HepG2 (cell line): ENCODE results near the gene BZW1.

ENCODE experiments used
- POLR2A ChIP-seq, 2 experiments: IDR thresholded peaks; 2 replicates each; pipeline ENCODE4 v1.6.1; 2011; ENCODE audit warnings: low read depth in 2 of 2, low read length in 2 of 2, mild to moderate bottlenecking in 1 of 2, moderate library complexity in 1 of 2; ENCODE audit not compliant: insufficient read depth in 1 of 2
- POLR2AphosphoS5 ChIP-seq: IDR thresholded peaks from 2 replicates; pipeline ENCODE4 v1.6.1; 2012; ENCODE audit warnings: low read depth, low read length
- RBFOX2 ChIP-seq: fragments of 200-400 bp; formaldehyde crosslinking; IDR thresholded peaks from 2 replicates; pipeline ENCODE4 v1.6.1; 2017; ENCODE audit warnings: low read depth, mild to moderate bottlenecking, low read length
- SNAPC4 ChIP-seq: sonication (generic); formaldehyde crosslinking; IDR thresholded peaks from 2 replicates; pipeline ENCODE4 v1.4.0; 2020; ENCODE audit warnings: mild to moderate bottlenecking, missing genetic modification reagents
- SP4 ChIP-seq: sonication (generic); formaldehyde crosslinking; IDR thresholded peaks from 2 replicates; pipeline ENCODE4 v1.8.1; 2023; ENCODE audit warnings: mild to moderate bottlenecking, missing genetic modification reagents
- ZNF253 ChIP-seq: sonication (generic); formaldehyde crosslinking; IDR thresholded peaks from 2 replicates; pipeline ENCODE4 v1.8.0; 2022; ENCODE audit warnings: mild to moderate bottlenecking, missing genetic modification reagents, borderline replicate concordance
- ZNF570 ChIP-seq: sonication (generic); formaldehyde crosslinking; IDR thresholded peaks from 2 replicates; pipeline ENCODE4 v1.4.0; 2020; ENCODE audit warnings: mild to moderate bottlenecking, missing genetic modification reagents, borderline replicate concordance
- ZNF605 ChIP-seq: sonication (generic); formaldehyde crosslinking; IDR thresholded peaks from 2 replicates; pipeline ENCODE4 v1.8.0; 2022; ENCODE audit warnings: mild to moderate bottlenecking, missing genetic modification reagents
- ZNF780A ChIP-seq: sonication (generic); formaldehyde crosslinking; IDR thresholded peaks from 2 replicates; pipeline ENCODE4 v1.8.0; 2022; ENCODE audit warnings: mild to moderate bottlenecking, missing genetic modification reagents, moderate library complexity
- ZSCAN25 ChIP-seq: sonication (generic); formaldehyde crosslinking; IDR thresholded peaks from 2 replicates; pipeline ENCODE4 v1.8.0; 2022; ENCODE audit warnings: mild to moderate bottlenecking, missing genetic modification reagents
- TF ChIP-seq, protein P1 (sequence below): sonication (generic); formaldehyde crosslinking; IDR thresholded peaks from 2 replicates; pipeline ENCODE4 v1.4.0; 2020; ENCODE audit warnings: missing genetic modification reagents
- TF ChIP-seq, protein P2 (sequence below): sonication (generic); formaldehyde crosslinking; IDR thresholded peaks from 2 replicates; pipeline ENCODE4 v1.5.0; 2020; ENCODE audit warnings: missing genetic modification reagents

GRCh38 chr2:200809506-200810251 lies 2.0 kb upstream of the BZW1 start:
- no peak for TF ChIP-seq ZNF570 (CRISPR knock-in tag)
- TF ChIP-seq SP4 (CRISPR knock-in tag) = no peak
- no peak for TF ChIP-seq ZSCAN25 (CRISPR knock-in tag)
- no peak for TF ChIP-seq POLR2AphosphoS5
- no peak for TF ChIP-seq ZNF780A (CRISPR knock-in tag)
- no peak for TF ChIP-seq ZNF253
- no peak for TF ChIP-seq RBFOX2
- TF ChIP-seq, protein P1, sequence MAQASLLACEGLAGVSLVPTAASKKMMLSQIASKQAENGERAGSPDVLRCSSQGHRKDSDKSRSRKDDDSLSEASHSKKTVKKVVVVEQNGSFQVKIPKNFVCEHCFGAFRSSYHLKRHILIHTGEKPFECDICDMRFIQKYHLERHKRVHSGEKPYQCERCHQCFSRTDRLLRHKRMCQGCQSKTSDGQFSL = no peak
- no peak for TF ChIP-seq ZNF605 (CRISPR knock-in tag)
- no peak for TF ChIP-seq POLR2A (IDR thresholded peaks at IDR 0.05; ENCODE audit: insufficient read depth in 1 of 2, low read depth in 2 of 2, low read length in 2 of 2)
- TF ChIP-seq, protein P2, sequence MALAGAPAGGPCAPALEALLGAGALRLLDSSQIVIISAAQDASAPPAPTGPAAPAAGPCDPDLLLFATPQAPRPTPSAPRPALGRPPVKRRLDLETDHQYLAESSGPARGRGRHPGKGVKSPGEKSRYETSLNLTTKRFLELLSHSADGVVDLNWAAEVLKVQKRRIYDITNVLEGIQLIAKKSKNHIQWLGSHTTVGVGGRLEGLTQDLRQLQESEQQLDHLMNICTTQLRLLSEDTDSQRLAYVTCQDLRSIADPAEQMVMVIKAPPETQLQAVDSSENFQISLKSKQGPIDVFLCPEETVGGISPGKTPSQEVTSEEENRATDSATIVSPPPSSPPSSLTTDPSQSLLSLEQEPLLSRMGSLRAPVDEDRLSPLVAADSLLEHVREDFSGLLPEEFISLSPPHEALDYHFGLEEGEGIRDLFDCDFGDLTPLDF (CRISPR knock-in tag) = no peak
- no peak for TF ChIP-seq SNAPC4
